ENCODE data around the gene ZNF777.
A peak's percentile ranks its signal among the peaks of the same experiment; 100 is the strongest.

The ZNF777 gene

DNA sequence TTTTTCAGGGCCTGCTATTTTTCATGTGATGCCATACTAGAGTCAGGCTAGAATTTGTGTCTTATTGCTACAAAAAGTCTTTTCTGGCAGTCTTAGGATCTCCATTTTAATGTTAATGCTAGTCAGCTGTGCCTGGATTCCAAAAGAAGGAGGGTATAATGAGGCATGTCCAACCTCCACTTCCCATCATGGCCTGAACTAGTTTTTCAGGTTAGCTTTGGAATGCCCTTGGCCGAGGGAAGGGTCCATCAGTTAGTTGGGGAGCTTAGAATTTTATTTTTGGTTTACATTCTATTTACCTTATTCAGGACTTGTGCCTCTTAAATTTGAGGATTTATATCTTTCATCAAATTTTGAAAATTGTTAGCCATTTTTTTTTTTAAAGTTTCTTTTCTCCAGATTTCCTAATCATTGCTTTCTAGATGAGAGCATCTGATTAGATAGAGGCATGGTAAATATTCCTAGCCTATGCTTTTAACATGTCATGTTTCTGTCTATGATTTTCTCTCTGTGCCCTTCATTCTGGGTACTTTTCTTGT is 6.5 kb upstream of the ZNF777 start:
- H3K27ac Mint-ChIP-seq, result no peak overlapping the region
- peaks cover 18% of the 10 kb centered on the region for H3K27me3 Mint-ChIP-seq (ENCODE audit: low read depth, poor library complexity)
- H3K9me3 Mint-ChIP-seq, result peaks cover 52% of the 10 kb centered on the region
- DNase-seq, result no peak
- peaks cover 36% of the 10 kb centered on the region for H3K36me3 Mint-ChIP-seq (ENCODE audit: low read depth)
- no peak overlapping the region for H3K4me3 Mint-ChIP-seq
- no peaks in the 10 kb centered on the region for H3K4me1 Mint-ChIP-seq
- TF ChIP-seq, protein P1, sequence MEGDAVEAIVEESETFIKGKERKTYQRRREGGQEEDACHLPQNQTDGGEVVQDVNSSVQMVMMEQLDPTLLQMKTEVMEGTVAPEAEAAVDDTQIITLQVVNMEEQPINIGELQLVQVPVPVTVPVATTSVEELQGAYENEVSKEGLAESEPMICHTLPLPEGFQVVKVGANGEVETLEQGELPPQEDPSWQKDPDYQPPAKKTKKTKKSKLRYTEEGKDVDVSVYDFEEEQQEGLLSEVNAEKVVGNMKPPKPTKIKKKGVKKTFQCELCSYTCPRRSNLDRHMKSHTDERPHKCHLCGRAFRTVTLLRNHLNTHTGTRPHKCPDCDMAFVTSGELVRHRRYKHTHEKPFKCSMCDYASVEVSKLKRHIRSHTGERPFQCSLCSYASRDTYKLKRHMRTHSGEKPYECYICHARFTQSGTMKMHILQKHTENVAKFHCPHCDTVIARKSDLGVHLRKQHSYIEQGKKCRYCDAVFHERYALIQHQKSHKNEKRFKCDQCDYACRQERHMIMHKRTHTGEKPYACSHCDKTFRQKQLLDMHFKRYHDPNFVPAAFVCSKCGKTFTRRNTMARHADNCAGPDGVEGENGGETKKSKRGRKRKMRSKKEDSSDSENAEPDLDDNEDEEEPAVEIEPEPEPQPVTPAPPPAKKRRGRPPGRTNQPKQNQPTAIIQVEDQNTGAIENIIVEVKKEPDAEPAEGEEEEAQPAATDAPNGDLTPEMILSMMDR (IDR thresholded peaks at IDR 0.05), result no peak

DNA sequence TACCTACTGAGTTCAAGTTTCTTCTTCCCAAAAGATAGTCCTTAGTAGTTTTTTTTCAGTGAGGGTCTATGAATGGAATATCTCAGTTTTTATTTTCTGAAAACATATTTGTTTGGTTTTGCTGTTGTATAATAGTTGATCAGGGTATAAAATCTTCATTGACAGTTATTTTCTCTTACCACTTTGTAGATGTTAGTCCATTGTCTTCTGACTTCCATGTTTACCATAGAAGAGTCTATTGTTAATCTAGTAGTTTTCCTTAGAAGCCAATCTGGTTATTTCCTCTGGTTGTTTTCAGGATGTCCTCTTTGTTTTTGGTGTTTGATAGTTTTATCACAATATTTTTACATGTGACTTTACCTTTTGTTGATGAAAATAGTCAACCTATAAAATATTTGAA is 5.5 kb upstream of the ZNF777 start:
- DNase-seq, result no peak

DNA sequence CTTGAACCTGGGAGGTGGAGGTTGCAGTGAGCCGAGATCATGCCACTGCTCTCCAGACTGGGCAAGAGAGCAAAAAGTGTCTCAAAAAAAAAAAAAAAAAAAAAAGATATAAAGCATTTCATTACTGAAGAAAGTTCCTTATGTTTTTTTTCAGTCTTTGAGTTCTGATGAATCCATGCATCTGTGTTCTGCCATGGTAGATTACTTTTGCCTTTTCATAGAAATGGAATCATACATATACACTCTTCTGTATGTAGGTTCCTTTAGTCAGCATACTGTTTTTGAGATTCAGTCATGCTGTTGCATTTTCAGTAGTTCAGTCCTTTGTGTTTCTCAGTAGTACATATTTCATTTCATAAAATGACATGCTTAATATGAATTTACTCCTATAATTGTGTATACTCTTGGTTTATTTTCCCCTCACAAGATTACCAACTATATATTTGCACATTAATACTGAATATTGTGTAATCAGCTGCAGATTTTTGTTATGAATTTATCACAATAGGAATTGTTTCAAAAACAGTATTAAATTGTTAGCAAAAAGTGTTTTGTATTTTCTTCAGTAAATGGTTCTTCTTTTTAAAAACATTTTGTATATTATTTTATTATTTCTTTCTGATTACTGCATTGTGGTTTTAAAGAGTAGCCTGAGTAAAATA is 2.8 kb upstream of the ZNF777 start:
- DNase-seq, result no peak
- TF ChIP-seq, protein P1 (IDR thresholded peaks at IDR 0.05), result no peak
- Mint-ChIP-seq H3K27ac (no peak overlapping the region), H3K9me3 (peaks cover 27% of the 10 kb centered on the region), H3K4me1 (peaks cover 11% of the 10 kb centered on the region), H3K36me3 (ENCODE audit: low read depth) (peaks cover 8% of the 10 kb centered on the region), H3K4me3 (no peak overlapping the region), H3K27me3 (ENCODE audit: low read depth, poor library complexity) (peaks cover 34% of the 10 kb centered on the region)

More for the DNA sequence above, 5.5 kb upstream of the ZNF777 start:
- Mint-ChIP-seq H3K36me3 (ENCODE audit: low read depth) (peaks cover 26% of the 10 kb centered on the region), H3K27ac (no peak overlapping the region), H3K27me3 (ENCODE audit: low read depth, poor library complexity) (peaks cover 27% of the 10 kb centered on the region), H3K4me3 (no peak overlapping the region), H3K9me3 (peaks cover 42% of the 10 kb centered on the region), H3K4me1 (peaks cover 1% of the 10 kb centered on the region)
- TF ChIP-seq, protein P1 (IDR thresholded peaks at IDR 0.05), result no peak

DNA sequence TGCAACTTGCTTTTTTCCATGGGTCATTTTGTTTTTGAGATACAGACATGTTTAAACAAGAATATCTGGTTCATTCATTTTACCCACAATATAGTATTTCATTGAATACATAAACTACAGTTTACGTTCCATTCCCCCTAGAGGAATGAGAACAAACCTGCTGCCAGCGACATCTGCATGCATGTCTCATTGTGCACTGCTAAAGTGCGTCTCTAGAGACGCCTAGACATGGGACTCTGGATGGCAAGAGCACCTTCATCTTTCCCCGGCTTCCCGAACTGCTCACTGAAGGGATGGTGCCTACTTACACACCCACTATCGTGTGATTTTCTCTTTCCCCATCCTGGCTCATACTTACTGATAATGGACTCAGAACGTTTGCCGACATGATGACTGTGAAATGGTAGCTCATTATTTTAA is 1.2 kb upstream of the ZNF777 start:
- Mint-ChIP-seq H3K27me3 (ENCODE audit: low read depth, poor library complexity) (peaks cover 36% of the 10 kb centered on the region), H3K4me3 (peak overlapping the region; percentile 33), H3K4me1 (peaks cover 18% of the 10 kb centered on the region), H3K9me3 (peaks cover 15% of the 10 kb centered on the region), H3K36me3 (ENCODE audit: low read depth) (peaks cover 4% of the 10 kb centered on the region), H3K27ac (no peak overlapping the region)
- no peak for DNase-seq
- TF ChIP-seq, protein P1 (IDR thresholded peaks at IDR 0.05), result no peak

DNA sequence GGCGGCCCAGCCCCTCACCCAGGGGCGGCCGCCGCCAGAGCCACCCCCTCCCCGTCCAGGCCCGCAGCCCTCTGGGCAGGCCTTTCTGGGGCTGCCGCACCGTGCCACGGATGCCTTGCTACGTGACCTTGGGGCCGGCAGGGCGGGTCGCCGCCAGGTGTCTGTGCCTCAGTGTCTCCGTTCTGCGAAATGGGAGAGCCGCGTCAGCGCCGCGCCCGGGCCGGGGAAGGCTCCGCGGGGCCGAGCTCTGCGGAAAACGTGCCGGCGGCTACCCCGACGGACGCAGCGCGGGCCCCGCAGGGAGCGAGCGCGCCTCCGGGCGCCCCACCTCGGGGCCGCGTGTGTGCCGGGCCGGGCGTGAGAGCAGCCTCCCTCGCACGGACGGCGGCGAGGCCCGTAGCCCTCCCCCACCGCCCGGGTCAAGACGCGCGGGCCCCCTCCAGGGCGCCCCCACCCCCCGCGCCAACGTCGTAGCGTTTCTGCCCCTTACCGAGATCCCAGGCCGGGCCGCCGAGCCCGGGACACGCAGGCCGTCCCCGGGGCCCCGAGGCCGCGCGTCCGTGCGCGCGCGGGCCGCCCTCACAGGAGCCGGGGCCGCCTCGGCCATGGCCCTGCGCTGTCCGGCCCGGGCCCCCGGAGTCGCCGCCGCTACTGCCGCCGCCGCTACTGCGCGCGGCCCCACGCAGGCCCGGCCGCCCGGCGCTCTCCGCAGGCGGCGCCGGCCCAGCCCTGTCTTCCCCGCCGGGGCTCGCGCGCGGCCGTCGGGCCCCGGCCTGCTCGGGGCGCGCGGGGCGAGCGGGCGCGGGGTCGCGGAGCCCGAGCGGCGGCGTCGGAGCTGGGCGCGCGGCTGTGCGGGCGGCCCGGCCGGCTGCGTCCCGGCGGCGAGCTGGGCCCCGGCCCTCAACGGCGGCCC is 1.1 kb downstream of the ZNF777 start:
- TF ChIP-seq, protein P1 (IDR thresholded peaks at IDR 0.05), result no peak
- peaks cover 11% of the 10 kb centered on the region for H3K36me3 Mint-ChIP-seq (ENCODE audit: low read depth)
- no peak overlapping the region for H3K4me3 Mint-ChIP-seq
- peak; percentile 54 for DNase-seq
- no peak overlapping the region for H3K27ac Mint-ChIP-seq
- H3K27me3 Mint-ChIP-seq (ENCODE audit: low read depth, poor library complexity), result peaks cover 29% of the 10 kb centered on the region
- peaks cover 18% of the 10 kb centered on the region for H3K4me1 Mint-ChIP-seq
- no peaks in the 10 kb centered on the region for H3K9me3 Mint-ChIP-seq

Data from nephron progenitor cell (in vitro differentiated cells).